ENCODE data around the gene CES3. TPM values are rescaled to one million over a fixed set of nuclear protein-coding genes. Genes with fewer than 3 reads are reported as not detected.

The CES3 gene
- total RNA-seq, 1 experiment from 2014 or later, result 3.7 TPM

GRCh38 chr16:66984892-66985311 lies 23.8 kb downstream of the CES3 start:
- TF ChIP-seq, protein P1, sequence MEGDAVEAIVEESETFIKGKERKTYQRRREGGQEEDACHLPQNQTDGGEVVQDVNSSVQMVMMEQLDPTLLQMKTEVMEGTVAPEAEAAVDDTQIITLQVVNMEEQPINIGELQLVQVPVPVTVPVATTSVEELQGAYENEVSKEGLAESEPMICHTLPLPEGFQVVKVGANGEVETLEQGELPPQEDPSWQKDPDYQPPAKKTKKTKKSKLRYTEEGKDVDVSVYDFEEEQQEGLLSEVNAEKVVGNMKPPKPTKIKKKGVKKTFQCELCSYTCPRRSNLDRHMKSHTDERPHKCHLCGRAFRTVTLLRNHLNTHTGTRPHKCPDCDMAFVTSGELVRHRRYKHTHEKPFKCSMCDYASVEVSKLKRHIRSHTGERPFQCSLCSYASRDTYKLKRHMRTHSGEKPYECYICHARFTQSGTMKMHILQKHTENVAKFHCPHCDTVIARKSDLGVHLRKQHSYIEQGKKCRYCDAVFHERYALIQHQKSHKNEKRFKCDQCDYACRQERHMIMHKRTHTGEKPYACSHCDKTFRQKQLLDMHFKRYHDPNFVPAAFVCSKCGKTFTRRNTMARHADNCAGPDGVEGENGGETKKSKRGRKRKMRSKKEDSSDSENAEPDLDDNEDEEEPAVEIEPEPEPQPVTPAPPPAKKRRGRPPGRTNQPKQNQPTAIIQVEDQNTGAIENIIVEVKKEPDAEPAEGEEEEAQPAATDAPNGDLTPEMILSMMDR (conservative IDR thresholded peaks at IDR 0.05), result no peak
- H3K79me2 ChIP-seq (ENCODE audit: insufficient read depth, low read length), result no peaks in the 10 kb centered on the region
- no peaks in the 10 kb centered on the region for H3K23me2 ChIP-seq (ENCODE audit: insufficient read length, low read depth, low read length, poor library complexity, severe bottlenecking)
- H3K23ac ChIP-seq (ENCODE audit: insufficient read length, low read depth, low read length), result no peak overlapping the region
- H3K27me3 Mint-ChIP-seq (ENCODE audit: low read depth), result peaks cover 15% of the 10 kb centered on the region
- H2BK12ac ChIP-seq (ENCODE audit: insufficient read length, low read depth, low read length), result no peak overlapping the region
- no peaks in the 10 kb centered on the region for H3K9me3 ChIP-seq (ENCODE audit: control insufficient read depth, low read depth, low read length)
- no peaks in the 10 kb centered on the region for H3K36me3 Mint-ChIP-seq (ENCODE audit: insufficient read depth in 1 of 3, low read depth in 3 of 3)
- H3K27ac Mint-ChIP-seq, result no peak overlapping the region
- no peak overlapping the region for H3K9ac ChIP-seq (ENCODE audit: extremely low read depth, insufficient read length, low read length)
- no peak overlapping the region for H2BK20ac ChIP-seq (ENCODE audit: low read depth, low read length, poor library complexity, severe bottlenecking)
- H2BK120ac ChIP-seq (ENCODE audit: low read depth, low read length, poor library complexity, severe bottlenecking), result no peak overlapping the region
- no peak overlapping the region for H4K91ac ChIP-seq (ENCODE audit: insufficient read length, low read depth, low read length)
- no peak overlapping the region for H3K56ac ChIP-seq (ENCODE audit: insufficient read length, low read depth, low read length)
- no peak overlapping the region for H3T11ph ChIP-seq (ENCODE audit: low read length)
- no peak overlapping the region for H2BK5ac ChIP-seq (ENCODE audit: insufficient read length, low read length)
- no peaks in the 10 kb centered on the region for H3K4me1 ChIP-seq (ENCODE audit: insufficient read depth, low read length)
- no CpG with 5 or more reads among the region's 4 CpGs for WGBS (ENCODE audit: extremely low coverage, insufficient read length, low lambda C conversion rate)
- no peaks in the 10 kb centered on the region for H3K4me1 Mint-ChIP-seq
- no peak overlapping the region for H3K4me2 ChIP-seq (ENCODE audit: insufficient read depth, insufficient read length, low read length)
- H3K14ac ChIP-seq (ENCODE audit: insufficient read depth, low read length), result no peak overlapping the region
- no peaks in the 10 kb centered on the region for H3K27me3 ChIP-seq (ENCODE audit: insufficient read depth, low read length)
- no peak overlapping the region for H3K18ac ChIP-seq (ENCODE audit: insufficient read length, low read depth, low read length)
- H3K27ac ChIP-seq (ENCODE audit: insufficient read length, low read depth, low read length), result no peak overlapping the region
- no peak overlapping the region for H2AFZ ChIP-seq (ENCODE audit: low read length)
- H3K4me3 Mint-ChIP-seq, result no peak overlapping the region
- H3K4ac ChIP-seq (ENCODE audit: low read depth, low read length), result no peak overlapping the region
- no peak overlapping the region for H4K8ac ChIP-seq (replicated peaks; ENCODE audit: insufficient read length, low read depth, low read length)
- no peak overlapping the region for H4K5ac ChIP-seq (ENCODE audit: insufficient read length, low read depth, low read length)
- H2AK5ac ChIP-seq (ENCODE audit: insufficient read length, low read length), result no peak overlapping the region
- DNase-seq, result no peak
- H2BK15ac ChIP-seq (ENCODE audit: low read depth, low read length), result no peak overlapping the region
- H3K9me3 Mint-ChIP-seq, result no peaks in the 10 kb centered on the region
- no peaks in the 10 kb centered on the region for H3K79me1 ChIP-seq (ENCODE audit: insufficient read depth, low read depth, low read length, poor library complexity, severe bottlenecking)
- no peaks in the 10 kb centered on the region for H4K20me1 ChIP-seq (ENCODE audit: control insufficient read depth, insufficient read depth, insufficient read length)

Measured in H9 (cell line).